Ishikawa (cell line): ENCODE measurements around the gene ZRANB2.

ENCODE experiments used
- CEBPB ChIP-seq: IDR thresholded peaks from 2 replicates; pipeline ENCODE4 v1.6.1; 2012
- CREB1 ChIP-seq: IDR thresholded peaks from 2 replicates; pipeline ENCODE4 v1.6.1; 2012; ENCODE audit warnings: low read depth
- EGR1 ChIP-seq: IDR thresholded peaks from 2 replicates; pipeline ENCODE4 v1.6.1; 2012
- EP300 ChIP-seq: IDR thresholded peaks from 2 replicates; pipeline ENCODE4 v1.6.1; 2012; ENCODE audit warnings: borderline replicate concordance
- FOXM1 ChIP-seq: IDR thresholded peaks from 2 replicates; pipeline ENCODE4 v1.6.1; 2012; ENCODE audit warnings: low read depth, borderline replicate concordance
- NFIC ChIP-seq: IDR thresholded peaks from 2 replicates; pipeline ENCODE4 v1.6.1; 2012
- RAD21 ChIP-seq: IDR thresholded peaks from 2 replicates; pipeline ENCODE4 v1.6.1; 2012; ENCODE audit warnings: low read depth
- REST ChIP-seq: IDR thresholded peaks from 2 replicates; pipeline ENCODE4 v1.6.1; 2012; ENCODE audit warnings: low read depth, mild to moderate bottlenecking
- TAF1 ChIP-seq: IDR thresholded peaks from 2 replicates; pipeline ENCODE4 v1.6.1; 2012; ENCODE audit warnings: low read depth, mild to moderate bottlenecking
- TCF12 ChIP-seq: IDR thresholded peaks from 2 replicates; pipeline ENCODE4 v1.6.1; 2012; ENCODE audit warnings: low read depth
- TEAD4 ChIP-seq: IDR thresholded peaks from 2 replicates; pipeline ENCODE4 v1.6.1; 2012
- USF1 ChIP-seq: IDR thresholded peaks from 2 replicates; pipeline ENCODE4 v1.6.1; 2012
- YY1 ChIP-seq: IDR thresholded peaks from 2 replicates; pipeline ENCODE4 v1.6.1; 2012; ENCODE audit warnings: low read depth
- ZBTB7A ChIP-seq: IDR thresholded peaks from 2 replicates; pipeline ENCODE4 v1.6.1; 2012; ENCODE audit warnings: low read depth
- TF ChIP-seq, protein P1 (sequence below): IDR thresholded peaks from 2 replicates; pipeline ENCODE4 v1.6.1; 2012

Gene ZRANB2

DNA sequence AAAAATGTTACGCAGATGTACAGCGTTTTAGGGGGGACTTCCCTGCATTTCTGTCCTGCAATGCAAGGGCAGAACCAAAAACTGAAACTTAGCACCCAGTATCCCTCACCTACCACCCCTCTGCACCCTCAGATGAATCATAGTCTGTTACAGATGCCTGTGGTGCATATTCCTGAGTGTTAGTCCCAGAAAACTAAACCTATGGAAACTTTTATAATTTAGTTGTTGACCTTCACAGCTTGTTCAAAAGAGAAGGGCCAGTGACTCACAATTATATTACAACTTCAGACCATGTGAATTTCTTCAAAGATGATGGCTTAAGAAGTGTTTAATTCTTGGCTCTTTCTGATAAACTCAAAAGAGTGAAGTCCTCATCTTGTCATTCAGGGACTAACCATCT lies 39.0 kb downstream of the ZRANB2 start:
- TF ChIP-seq TEAD4 (no peak), RAD21 (no peak), CEBPB (no peak), NFIC (no peak), CREB1 (no peak), ZBTB7A (no peak), EGR1 (no peak), USF1 (no peak), YY1 (no peak), EP300 (no peak), REST (no peak), FOXM1 (no peak), TAF1 (no peak), TCF12 (no peak)
- TF ChIP-seq, protein P1, sequence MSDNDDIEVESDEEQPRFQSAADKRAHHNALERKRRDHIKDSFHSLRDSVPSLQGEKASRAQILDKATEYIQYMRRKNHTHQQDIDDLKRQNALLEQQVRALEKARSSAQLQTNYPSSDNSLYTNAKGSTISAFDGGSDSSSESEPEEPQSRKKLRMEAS, result no peak

- TF ChIP-seq CREB1 (no peak), TAF1 (no peak), TEAD4 (no peak), YY1 (no peak), ZBTB7A (no peak), USF1 (no peak), REST (no peak), EGR1 (no peak), EP300 (no peak), FOXM1 (no peak), RAD21 (no peak)
- TF ChIP-seq, protein P1, result no peak
Measured at GRCh38 chr1:71039661-71040262, 41.1 kb downstream of the ZRANB2 start.

DNA sequence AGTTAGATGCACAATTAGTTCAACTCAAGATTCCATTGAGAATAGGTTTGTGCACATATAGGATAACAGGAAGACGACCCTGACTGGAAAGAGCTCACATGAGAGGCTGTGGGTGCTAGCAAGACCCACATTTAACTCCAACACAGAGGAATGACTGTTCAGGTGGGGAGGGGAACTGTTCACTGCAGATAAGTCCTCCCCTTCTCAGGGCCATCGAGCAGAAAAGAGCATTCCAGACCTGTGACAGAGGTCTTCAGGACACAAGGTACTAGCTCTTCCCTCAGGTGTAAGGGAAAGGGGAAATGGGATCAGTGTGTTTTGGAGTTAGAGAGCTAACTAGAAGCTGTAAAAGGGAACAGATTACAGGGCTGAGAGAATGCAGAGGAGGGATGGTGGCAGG lies 41.9 kb downstream of the ZRANB2 start:
- TF ChIP-seq, protein P1, result no peak

GRCh38 chr1:71037829-71038620 lies 42.8 kb downstream of the ZRANB2 start:
- no peak for TF ChIP-seq CREB1
- TF ChIP-seq TCF12, result no peak
- no peak for TF ChIP-seq REST
- no peak for TF ChIP-seq EGR1
- no peak for TF ChIP-seq EP300
- TF ChIP-seq, protein P1, result no peak
- TF ChIP-seq NFIC, result no peak
- TF ChIP-seq USF1, result no peak
- TF ChIP-seq CEBPB, result no peak
- TF ChIP-seq YY1, result no peak
- TF ChIP-seq TAF1, result no peak
- TF ChIP-seq RAD21, result no peak
